GM21515 (cell line): Measurements from ENCODE around the gene RASL12.
"Not testable (repeated sequence)": the region's sequence is repeated elsewhere in the genome, so short reads cannot be mapped to it uniquely, and the experiment has no call there.

Source experiments
- ATAC-seq: cut with Tn5 transposase; IDR thresholded peaks from one replicate; pipeline ENCODE4 v1.9.1; 2021; ENCODE audit not compliant: unreplicated experiment

RASL12 gene

DNA sequence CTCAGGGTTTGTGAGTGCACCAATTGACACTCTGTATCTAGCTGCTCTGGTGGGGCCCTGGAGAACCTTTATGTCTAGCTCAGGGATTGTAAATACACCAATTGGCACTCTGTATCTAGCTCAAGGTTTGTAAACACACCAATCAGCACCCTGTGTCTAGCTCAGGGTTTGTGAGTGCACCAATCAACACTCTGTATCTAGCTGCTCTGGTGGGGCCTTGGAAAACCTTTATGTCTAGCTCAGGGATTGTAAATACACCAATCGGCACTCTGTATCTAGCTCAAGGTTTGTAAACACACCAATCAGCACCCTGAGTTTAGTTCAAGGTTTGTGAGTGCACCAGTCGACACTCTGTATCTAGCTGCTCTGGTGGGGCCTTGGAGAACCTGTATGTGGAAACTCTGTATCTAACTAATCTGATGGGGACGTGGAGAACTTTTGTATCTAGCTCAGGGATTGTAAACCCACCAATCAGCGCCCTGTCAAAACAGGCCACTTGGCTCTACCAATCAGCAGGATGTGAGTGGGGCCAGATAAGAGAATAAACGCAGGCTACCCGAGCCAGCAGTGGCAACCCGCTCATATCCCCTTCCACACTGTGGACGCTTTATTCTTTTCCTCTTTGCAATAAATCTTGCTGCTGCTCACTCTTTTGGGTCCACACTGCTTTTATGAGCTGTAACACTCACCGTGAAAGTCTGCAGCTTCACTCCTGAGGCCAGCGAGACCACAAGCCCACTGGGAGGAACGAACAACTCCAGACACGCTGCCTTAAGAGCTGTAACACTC lies 8.0 kb upstream of the RASL12 start:
- not testable (repeated sequence) for ATAC-seq

DNA sequence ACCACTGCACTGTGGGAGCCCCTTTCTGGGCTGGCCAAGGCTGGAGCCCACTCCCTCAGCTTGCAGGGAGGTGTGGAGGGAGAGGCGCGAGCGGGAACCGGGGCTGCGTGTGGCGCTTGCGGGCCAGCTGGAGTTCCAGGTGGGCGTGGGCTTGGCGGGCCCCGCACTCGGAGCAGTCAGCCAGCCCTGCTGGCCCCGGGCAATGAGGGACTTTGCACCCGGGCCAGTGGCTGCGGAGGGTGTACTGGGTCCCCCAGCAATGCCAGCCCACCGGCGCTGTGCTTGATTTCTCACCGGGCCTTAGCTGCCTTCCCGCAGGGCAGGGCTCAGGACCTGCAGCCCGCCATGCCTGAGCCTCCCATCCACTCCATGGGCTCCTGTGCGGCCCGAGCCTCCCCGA lies 7.2 kb upstream of the RASL12 start:
- not testable (repeated sequence) for ATAC-seq

GRCh38 chr15:65072617-65073016 lies 4.8 kb upstream of the RASL12 start:
- no peak for ATAC-seq

- no peak for ATAC-seq
These were observed 4.2 kb upstream of the RASL12 start for GRCh38 chr15:65072027-65072426.

- no peak for ATAC-seq
These were observed 3.6 kb upstream of the RASL12 start for GRCh38 chr15:65071381-65071811.

DNA sequence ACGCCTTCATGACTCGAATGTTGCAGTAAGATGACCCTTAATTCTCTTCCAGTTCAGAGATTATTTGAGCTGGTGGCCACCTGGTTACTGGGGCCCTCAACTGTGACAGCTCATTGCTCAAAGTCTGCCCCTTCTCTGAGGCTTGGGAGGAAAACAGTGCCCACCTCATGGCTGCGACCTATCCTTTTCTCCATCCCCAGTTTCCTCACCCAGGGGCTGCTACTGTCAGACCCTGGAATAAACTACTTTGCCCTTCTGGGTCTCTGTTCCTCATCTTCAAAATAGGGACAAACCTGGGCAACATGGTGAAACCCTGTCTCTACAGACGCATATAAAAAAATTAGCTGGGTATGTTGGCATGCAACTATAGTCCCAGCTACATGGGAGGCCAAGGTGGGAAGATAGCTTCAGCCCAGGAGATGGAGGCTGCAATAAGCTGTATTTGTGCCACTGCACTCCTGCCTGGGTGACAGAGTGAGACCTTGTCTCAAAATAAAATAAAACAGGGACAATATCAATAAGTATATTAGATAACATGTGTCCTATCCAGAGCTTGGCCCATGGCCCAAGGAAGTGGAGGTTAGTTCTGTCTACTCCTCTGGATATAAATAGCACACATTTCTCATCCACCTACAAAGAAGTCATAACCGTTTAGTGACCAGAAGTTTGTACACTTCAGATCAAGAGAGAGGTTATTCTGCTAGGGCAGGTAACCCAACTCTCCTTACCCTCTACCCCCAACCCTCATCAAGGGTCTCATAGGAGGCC lies 2.2 kb upstream of the RASL12 start:
- ATAC-seq: no peak

DNA sequence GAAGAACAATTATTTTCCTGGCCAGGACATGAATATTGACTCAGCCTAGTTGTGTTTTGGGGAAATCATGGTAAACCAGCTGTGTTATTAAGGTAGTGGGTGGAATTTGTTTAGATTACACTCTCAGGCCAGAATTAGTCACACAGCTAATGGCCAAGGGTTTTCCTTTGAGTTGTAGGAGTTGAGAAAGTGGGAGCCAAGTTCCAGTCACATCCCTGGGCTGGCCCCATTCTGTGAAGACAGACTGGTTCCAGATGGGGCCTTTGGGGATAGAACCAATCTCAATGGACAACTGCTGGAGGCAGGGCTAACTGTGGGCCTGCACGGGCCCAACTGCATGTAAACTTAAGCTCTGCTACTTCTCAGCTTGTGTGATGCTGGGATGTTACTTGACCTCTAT lies 1.4 kb upstream of the RASL12 start:
- no peak for ATAC-seq

- ATAC-seq: no peak
These were observed 605 bp upstream of the RASL12 start for GRCh38 chr15:65068403-65068788.

DNA sequence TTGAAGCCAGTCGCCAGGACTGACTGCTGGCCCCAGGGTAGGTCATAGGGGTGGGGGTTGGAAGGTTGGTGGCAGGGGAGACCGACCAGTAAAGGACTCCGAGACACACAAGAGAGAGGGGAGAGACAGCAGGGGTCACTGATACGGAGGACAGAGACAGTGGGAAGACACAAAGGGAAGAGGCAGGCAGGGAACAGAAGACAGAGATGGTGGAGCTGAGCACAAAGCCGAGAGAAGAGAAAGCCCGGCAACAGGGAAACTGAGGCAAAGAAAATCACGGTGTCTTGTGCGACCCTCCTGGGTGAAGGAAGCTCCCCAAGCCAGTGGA lies 510 bp downstream of the RASL12 start:
- no peak for ATAC-seq

DNA sequence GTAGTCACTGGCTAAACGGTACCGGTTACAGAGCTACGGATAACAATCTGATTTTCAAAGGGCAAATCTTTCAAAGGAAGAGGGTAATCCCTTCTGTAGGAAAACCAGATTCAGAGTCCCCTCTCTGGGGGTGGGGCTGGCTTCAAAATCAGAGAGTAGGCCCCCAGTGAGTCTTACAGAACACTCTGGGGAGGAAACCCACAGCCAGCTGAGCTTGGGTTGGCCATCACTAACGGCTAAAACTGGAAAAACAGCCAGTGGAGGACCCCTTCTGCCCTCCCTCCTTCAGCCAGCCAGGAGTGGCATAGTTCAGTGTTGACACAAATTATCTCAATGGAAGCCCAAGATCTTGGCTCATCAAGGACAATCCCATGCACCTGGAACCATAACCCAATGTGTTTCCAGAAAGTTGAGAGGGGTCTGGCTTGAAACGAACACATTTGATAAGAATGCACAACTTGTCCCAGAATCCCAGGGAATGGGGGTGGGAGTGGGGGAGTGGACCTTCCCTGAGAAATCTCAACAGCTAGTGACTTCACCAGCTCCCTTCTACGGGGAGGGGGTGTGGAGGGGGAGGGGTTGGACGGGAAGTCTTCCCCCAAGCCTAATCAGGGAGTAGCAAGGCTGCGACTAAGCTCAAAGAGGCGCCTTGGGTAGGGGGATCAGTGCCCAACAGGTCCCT lies 1.0 kb downstream of the RASL12 start:
- no peak for ATAC-seq

- ATAC-seq: no peak
These were observed 1.7 kb downstream of the RASL12 start for GRCh38 chr15:65066001-65066634.

- ATAC-seq: no peak
These were observed 5.1 kb downstream of the RASL12 start for GRCh38 chr15:65062726-65063125.

DNA sequence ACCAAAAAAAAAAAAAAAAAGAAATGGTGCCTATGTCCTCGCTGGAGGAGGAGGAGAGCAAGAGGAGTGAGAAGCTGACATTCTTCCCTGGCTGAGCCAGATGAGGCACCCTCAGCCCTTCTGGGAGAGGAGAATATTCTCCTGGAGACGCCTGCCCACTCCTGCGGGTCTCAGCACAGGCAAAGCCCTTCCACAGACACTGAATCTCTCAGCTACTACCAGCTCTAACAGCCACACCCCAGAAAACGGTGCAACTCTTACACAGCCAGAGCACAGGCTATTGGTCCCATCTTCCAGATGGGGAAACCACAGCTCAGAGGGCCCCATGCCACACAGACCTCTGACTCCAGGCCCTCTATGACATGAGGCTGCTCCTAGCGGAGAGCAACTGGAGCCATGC lies 5.7 kb downstream of the RASL12 start:
- no peak for ATAC-seq

GRCh38 chr15:65060641-65061397 lies 7.0 kb downstream of the RASL12 start:
- no peak for ATAC-seq

- ATAC-seq: no peak
These were observed 7.7 kb downstream of the RASL12 start for GRCh38 chr15:65059931-65060596.

DNA sequence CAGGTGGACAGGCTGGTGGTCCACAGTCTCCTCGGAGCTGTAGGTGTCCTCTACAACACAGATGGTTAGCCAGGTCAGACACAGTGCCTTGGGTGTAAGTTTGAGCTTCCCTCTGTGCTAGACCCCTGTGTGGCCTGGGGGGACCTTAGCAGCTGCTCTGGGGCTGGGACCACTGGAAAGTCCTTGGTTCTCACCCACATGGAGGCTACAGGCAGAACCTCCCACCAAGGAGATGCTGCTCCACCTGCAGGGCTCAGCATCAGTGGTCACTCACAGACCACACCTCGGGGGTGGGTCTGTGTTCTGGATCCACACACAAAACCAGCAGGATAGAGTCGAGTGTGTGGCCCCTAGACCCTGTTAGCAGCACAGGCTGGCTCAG lies 8.4 kb downstream of the RASL12 start:
- ATAC-seq: no peak

- ATAC-seq: no peak
These were observed 9.1 kb downstream of the RASL12 start for GRCh38 chr15:65058394-65059368.

- ATAC-seq: no peak
These were observed 10.2 kb downstream of the RASL12 start for GRCh38 chr15:65057549-65057940.

DNA sequence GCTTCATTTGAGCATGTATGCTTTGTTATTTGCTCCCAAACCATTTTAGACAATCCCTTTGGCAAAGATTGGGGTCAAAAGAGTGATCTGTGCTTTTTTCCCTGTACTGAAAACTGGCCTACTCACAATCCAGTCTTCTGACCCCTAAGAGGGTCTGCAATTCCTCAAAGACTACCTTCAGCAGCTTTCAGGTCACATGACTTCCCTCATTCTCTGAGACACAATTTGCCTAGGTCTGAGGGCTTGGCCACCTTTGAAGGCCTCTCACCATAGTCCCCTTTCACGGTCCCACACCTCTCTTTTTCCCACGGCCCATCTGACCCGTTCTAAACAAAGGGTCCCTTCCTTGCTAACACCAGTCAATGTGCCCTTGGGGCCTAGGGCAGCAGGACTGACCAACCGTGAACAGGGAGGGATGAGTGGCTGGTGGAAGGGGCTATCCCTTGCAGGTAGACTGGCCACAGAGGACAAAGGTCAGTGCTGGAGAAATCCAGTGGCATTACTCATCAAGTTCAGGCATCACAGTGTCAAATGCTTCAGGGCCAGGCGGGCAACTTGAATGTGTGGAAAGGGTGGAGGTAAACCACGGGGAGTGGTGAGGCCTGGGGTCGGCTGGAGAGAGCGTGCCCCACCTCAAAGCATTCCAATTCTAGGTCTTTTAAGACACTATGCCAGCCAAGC lies 10.8 kb downstream of the RASL12 start:
- ATAC-seq: no peak
